ENCODE results near the gene TGFBR2. TPM values are rescaled to one million over a fixed set of nuclear protein-coding genes. Genes with fewer than 3 reads are reported as not detected.

The TGFBR2 gene
- total and polyA plus RNA-seq, 2 of the 13 experiments (the other 11 are each of a cell fraction or from before 2014, with no cell fraction given) = 82.2 to 187 TPM

DNA sequence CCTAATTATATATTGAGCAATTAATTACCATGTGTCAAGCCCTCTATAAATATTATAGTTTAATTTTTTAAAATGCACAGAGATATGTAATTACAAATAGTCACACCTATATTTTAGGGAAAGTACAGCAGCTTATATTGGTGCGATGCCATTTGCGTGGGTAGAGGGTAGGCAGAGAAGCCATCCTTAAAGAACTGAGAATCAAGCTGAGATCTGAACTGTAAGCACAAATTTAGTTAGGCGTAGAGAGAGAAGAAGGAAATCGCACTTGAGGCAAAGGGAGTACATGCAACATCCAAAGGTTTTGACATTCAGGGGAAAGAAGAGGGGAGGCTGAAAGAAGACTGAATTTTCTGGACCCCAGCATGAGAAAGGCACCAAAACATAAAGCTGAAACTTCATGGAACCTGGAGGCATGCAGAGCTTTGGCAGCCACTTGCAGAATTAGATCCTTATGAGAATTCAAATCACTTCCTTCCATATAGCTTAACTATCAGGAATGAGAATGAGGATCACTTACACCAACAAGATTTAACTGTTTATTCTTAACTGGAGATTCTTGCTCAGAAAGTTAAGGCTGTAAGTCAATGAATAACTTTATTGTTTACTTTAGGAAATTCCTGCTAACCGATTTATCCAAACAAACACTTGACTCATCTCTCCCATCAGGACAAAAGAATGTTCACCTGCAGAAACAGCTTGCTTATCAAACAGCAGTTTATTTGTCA is 114.3 kb downstream of the TGFBR2 start (continued):
- TF ChIP-seq PRDM4 (CRISPR knock-in tag; IDR thresholded peaks at IDR 0.05; ENCODE audit: borderline replicate concordance) (no peak), ZNF792 (CRISPR knock-in tag; IDR thresholded peaks at IDR 0.05) (no peak), ATRX (CRISPR knock-in tag; IDR thresholded peaks at IDR 0.05; ENCODE audit: borderline replicate concordance) (no peak), MEIS2 (CRISPR knock-in tag; IDR thresholded peaks at IDR 0.05) (no peak), SOX13 (IDR thresholded peaks at IDR 0.05) (peak; percentile 78), SOX13 (CRISPR knock-in tag; conservative IDR thresholded peaks at IDR 0.05 in 1 of 2, IDR thresholded peaks at IDR 0.05 in 1 of 2) (peak in 1 of 2 experiments; percentile 92; a peak in 2 of 4 replicates), ZNF460 (CRISPR knock-in tag; IDR thresholded peaks at IDR 0.05; ENCODE audit: borderline replicate concordance) (no peak), ZNF34 (CRISPR knock-in tag; IDR thresholded peaks at IDR 0.05; ENCODE audit: borderline replicate concordance) (no peak), PHF5A (CRISPR knock-in tag; IDR thresholded peaks at IDR 0.05; ENCODE audit: low read depth, unreplicated experiment) (no peak), HNRNPH1 (optimal IDR thresholded peaks at IDR 0.05; ENCODE audit: low read depth, low read length) (no peak), PRMT3 (CRISPR knock-in tag; IDR thresholded peaks at IDR 0.05; ENCODE audit: borderline replicate concordance, low read depth) (no peak), ZNF720 (CRISPR knock-in tag; IDR thresholded peaks at IDR 0.05) (no peak), NFKB2 (CRISPR knock-in tag; IDR thresholded peaks at IDR 0.05; ENCODE audit: borderline replicate concordance) (no peak), HOXD1 (CRISPR knock-in tag; IDR thresholded peaks at IDR 0.05) (no peak), ARNT (IDR thresholded peaks at IDR 0.05) (no peak), PAF1 (CRISPR knock-in tag; IDR thresholded peaks at IDR 0.05) (no peak), ONECUT2 (CRISPR knock-in tag; IDR thresholded peaks at IDR 0.05) (no peak), TFDP2 (CRISPR knock-in tag; IDR thresholded peaks at IDR 0.05) (no peak), MED1 (CRISPR knock-in tag; IDR thresholded peaks at IDR 0.05) (peak; percentile 74), ZNF496 (CRISPR knock-in tag; IDR thresholded peaks at IDR 0.05; ENCODE audit: insufficient replicate concordance) (no peak), ZNF207 (IDR thresholded peaks at IDR 0.05; ENCODE audit: borderline replicate concordance) (no peak), ERF (CRISPR knock-in tag; IDR thresholded peaks at IDR 0.05) (peak; percentile 37; the same call in 1 of the 2 replicates)
- TF ChIP-seq, protein P1, sequence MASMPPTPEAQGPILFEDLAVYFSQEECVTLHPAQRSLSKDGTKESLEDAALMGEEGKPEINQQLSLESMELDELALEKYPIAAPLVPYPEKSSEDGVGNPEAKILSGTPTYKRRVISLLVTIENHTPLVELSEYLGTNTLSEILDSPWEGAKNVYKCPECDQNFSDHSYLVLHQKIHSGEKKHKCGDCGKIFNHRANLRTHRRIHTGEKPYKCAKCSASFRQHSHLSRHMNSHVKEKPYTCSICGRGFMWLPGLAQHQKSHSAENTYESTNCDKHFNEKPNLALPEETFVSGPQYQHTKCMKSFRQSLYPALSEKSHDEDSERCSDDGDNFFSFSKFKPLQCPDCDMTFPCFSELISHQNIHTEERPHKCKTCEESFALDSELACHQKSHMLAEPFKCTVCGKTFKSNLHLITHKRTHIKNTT (CRISPR knock-in tag; IDR thresholded peaks at IDR 0.05) = no peak
- TF ChIP-seq, protein P2, sequence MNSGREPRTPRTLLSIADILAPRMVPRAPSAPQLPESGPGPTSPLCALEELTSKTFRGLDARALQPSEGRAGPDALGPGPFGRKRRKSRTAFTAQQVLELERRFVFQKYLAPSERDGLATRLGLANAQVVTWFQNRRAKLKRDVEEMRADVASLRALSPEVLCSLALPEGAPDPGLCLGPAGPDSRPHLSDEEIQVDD (CRISPR knock-in tag; IDR thresholded peaks at IDR 0.05; ENCODE audit: borderline replicate concordance) = no peak
- TF ChIP-seq, protein P3, sequence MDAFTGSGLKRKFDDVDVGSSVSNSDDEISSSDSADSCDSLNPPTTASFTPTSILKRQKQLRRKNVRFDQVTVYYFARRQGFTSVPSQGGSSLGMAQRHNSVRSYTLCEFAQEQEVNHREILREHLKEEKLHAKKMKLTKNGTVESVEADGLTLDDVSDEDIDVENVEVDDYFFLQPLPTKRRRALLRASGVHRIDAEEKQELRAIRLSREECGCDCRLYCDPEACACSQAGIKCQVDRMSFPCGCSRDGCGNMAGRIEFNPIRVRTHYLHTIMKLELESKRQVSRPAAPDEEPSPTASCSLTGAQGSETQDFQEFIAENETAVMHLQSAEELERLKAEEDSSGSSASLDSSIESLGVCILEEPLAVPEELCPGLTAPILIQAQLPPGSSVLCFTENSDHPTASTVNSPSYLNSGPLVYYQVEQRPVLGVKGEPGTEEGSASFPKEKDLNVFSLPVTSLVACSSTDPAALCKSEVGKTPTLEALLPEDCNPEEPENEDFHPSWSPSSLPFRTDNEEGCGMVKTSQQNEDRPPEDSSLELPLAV (CRISPR knock-in tag; conservative IDR thresholded peaks at IDR 0.05; ENCODE audit: low read depth) = no peak

Measured in HepG2 (cell line).